Neural cell (in vitro differentiated cells): ENCODE measurements around the gene C1QTNF1. TPM values are rescaled to one million over a fixed set of nuclear protein-coding genes. Genes with fewer than 3 reads are reported as not detected.

Experiments
- H2AFZ ChIP-seq: fragments of 200-600, 300-800 bp; sonication (generic), shearing (Covaris generic); 2 replicates; pipeline ENCODE4 v1.6.0; 2014; ENCODE audit warnings: low read depth, mild to moderate bottlenecking, antibody characterized with exemption, low read length, moderate library complexity
- H3F3A ChIP-seq: fragments of 200-600 bp; shearing (Covaris generic); 2 replicates; pipeline ENCODE4 v1.6.1; 2016; ENCODE audit warnings: mild to moderate bottlenecking, moderate library complexity, mixed read lengths, antibody characterized with exemption, low read length; ENCODE audit not compliant: insufficient read depth, poor library complexity, severe bottlenecking
- H3K27ac ChIP-seq: fragments of 200-600, 300-800 bp; sonication (generic), shearing (Covaris generic); 2 replicates; pipeline ENCODE4 v1.5.1; 2014; ENCODE audit warnings: mild to moderate bottlenecking, low read length, moderate library complexity
- H3K27me3 ChIP-seq: fragments of 300-800, 200-600 bp; sonication (generic), shearing (Covaris generic); 2 replicates; pipeline ENCODE4 v1.6.0; 2014; ENCODE audit warnings: mild to moderate bottlenecking, low read depth, low read length, moderate library complexity; ENCODE audit not compliant: insufficient read depth
- H3K36me3 ChIP-seq: fragments of 300-800, 200-600 bp; sonication (generic), shearing (Covaris generic); 2 replicates; pipeline ENCODE4 v1.5.1; 2014; ENCODE audit warnings: mild to moderate bottlenecking, antibody characterized with exemption, low read length, moderate library complexity; ENCODE audit not compliant: insufficient read depth
- H3K4me2 ChIP-seq: fragments of 300-800, 200-600 bp; sonication (generic), shearing (Covaris generic); 2 replicates; pipeline ENCODE4 v1.6.0; 2014; ENCODE audit warnings: mild to moderate bottlenecking, low read length
- H3K4me3 ChIP-seq: fragments of 300-800, 200-600 bp; sonication (generic), shearing (Covaris generic); 2 replicates; pipeline ENCODE4 v1.5.1; 2014; ENCODE audit warnings: mild to moderate bottlenecking, low read length, moderate library complexity
- H3K79me2 ChIP-seq: fragments of 200-600 bp; shearing (Covaris generic); replicated peaks from 2 replicates; pipeline ENCODE4 v1.6.0; 2014; ENCODE audit warnings: mild to moderate bottlenecking, low read length, moderate library complexity; ENCODE audit not compliant: insufficient read depth
- H3K9ac ChIP-seq: fragments of 300-800, 200-600 bp; sonication (generic), shearing (Covaris generic); 2 replicates; pipeline ENCODE4 v1.6.1; 2016; ENCODE audit warnings: mild to moderate bottlenecking, low read length, mixed read lengths
- H3K9me2 ChIP-seq: fragments of 200-600 bp; shearing (Covaris generic); 2 replicates; pipeline ENCODE4 v1.6.1; 2016; ENCODE audit warnings: mild to moderate bottlenecking, low read length, mixed read lengths; ENCODE audit not compliant: insufficient read depth
- H3K9me3 ChIP-seq: fragments of 200-600, 300-800 bp; sonication (generic), shearing (Covaris generic); 2 replicates; pipeline ENCODE4 v1.6.1; 2016; ENCODE audit warnings: mild to moderate bottlenecking, mixed run types, low read length, moderate library complexity, mixed read lengths
- H4K20me1 ChIP-seq: fragments of 200-600 bp; shearing (Covaris generic); 2 replicates; pipeline ENCODE4 v1.6.1; 2016; ENCODE audit warnings: mild to moderate bottlenecking, mixed run types; ENCODE audit not compliant: insufficient read depth
- CTCF ChIP-seq: fragments of 450-650 bp; IDR thresholded peaks from 2 replicates; pipeline ENCODE4 v1.5.1; 2014; ENCODE audit warnings: antibody characterized with exemption, mild to moderate bottlenecking, moderate library complexity; ENCODE audit not compliant: poor library complexity, severe bottlenecking
- EP300 ChIP-seq: fragments of 450-650 bp; conservative IDR thresholded peaks from 2 replicates; pipeline ENCODE4 v1.6.1; 2014; ENCODE audit warnings: antibody characterized with exemption, mild to moderate bottlenecking, moderate library complexity; ENCODE audit not compliant: poor library complexity, severe bottlenecking
- EZH2 ChIP-seq: fragments of 200-600, 300-800 bp; shearing (Covaris generic), sonication (generic); IDR thresholded peaks from 2 replicates; pipeline ENCODE4 v1.6.1; 2014; ENCODE audit warnings: antibody characterized with exemption, low read length, borderline replicate concordance, mild to moderate bottlenecking; ENCODE audit not compliant: insufficient read depth, poor library complexity, severe bottlenecking
- MXI1 ChIP-seq: fragments of 450-650 bp; conservative IDR thresholded peaks from 2 replicates; pipeline ENCODE4 v1.6.1; 2014; ENCODE audit warnings: antibody characterized with exemption, mild to moderate bottlenecking; ENCODE audit not compliant: poor library complexity, severe bottlenecking
- POLR2AphosphoS5 ChIP-seq: IDR thresholded peaks from 2 replicates; pipeline ENCODE4 v1.6.1; 2012
- RAD21 ChIP-seq: fragments of 450-650 bp; conservative IDR thresholded peaks from 2 replicates; pipeline ENCODE4 v1.6.1; 2014; ENCODE audit warnings: antibody characterized with exemption, mild to moderate bottlenecking, moderate library complexity
- REST ChIP-seq: IDR thresholded peaks from 2 replicates; pipeline ENCODE4 v1.6.1; 2012; ENCODE audit warnings: borderline replicate concordance
- SMC3 ChIP-seq: fragments of 450-650 bp; conservative IDR thresholded peaks from 2 replicates; pipeline ENCODE4 v1.6.1; 2014; ENCODE audit warnings: antibody characterized with exemption, mild to moderate bottlenecking, moderate library complexity; ENCODE audit not compliant: poor library complexity
- TAF1 ChIP-seq: IDR thresholded peaks from 2 replicates; pipeline ENCODE4 v1.6.1; 2012; ENCODE audit warnings: low read depth
- polyA plus RNA-seq: library from polyadenylated mRNA; depleted of rRNA; stranded (reverse); fragments of >200 nt; gene quantifications from 2 replicates; pipeline ENCODE4 v1.2.3, GENCODE V29; 2014

C1QTNF1 gene
- polyA plus RNA-seq, 1 donor from 2014 or later: 0.16 TPM

GRCh38 chr17:79089720-79090442 is 65.9 kb downstream of the C1QTNF1 start:
- Histone ChIP-seq H3K9ac (no peak overlapping the region), H2AFZ (no peak overlapping the region), H3K4me2 (no peak overlapping the region), H3K27ac (no peak overlapping the region), H3K79me2 (no peaks in the 10 kb centered on the region), H3K4me3 (no peak overlapping the region), H3K9me3 (no peaks in the 10 kb centered on the region), H4K20me1 (no peaks in the 10 kb centered on the region), H3K9me2 (no peaks in the 10 kb centered on the region), H3K36me3 (no peaks in the 10 kb centered on the region), H3K27me3 (no peaks in the 10 kb centered on the region), H3F3A (no peaks in the 10 kb centered on the region)
- TF ChIP-seq EZH2: no peak
- TF ChIP-seq EP300: no peak
- TF ChIP-seq MXI1: no peak
- no peak for TF ChIP-seq REST
- TF ChIP-seq CTCF: no peak
- TF ChIP-seq SMC3: no peak
- TF ChIP-seq POLR2AphosphoS5: no peak
- TF ChIP-seq RAD21: no peak
- no peak for TF ChIP-seq TAF1

- Histone ChIP-seq H3K4me2 (no peak overlapping the region), H3F3A (no peaks in the 10 kb centered on the region), H3K27ac (no peak overlapping the region), H3K9me2 (no peaks in the 10 kb centered on the region), H4K20me1 (no peaks in the 10 kb centered on the region), H3K79me2 (no peaks in the 10 kb centered on the region), H3K9me3 (no peaks in the 10 kb centered on the region), H3K36me3 (no peaks in the 10 kb centered on the region), H3K4me3 (no peak overlapping the region), H3K27me3 (no peaks in the 10 kb centered on the region), H3K9ac (no peak overlapping the region), H2AFZ (no peak overlapping the region)
- TF ChIP-seq RAD21: no peak
- TF ChIP-seq MXI1: no peak
- no peak for TF ChIP-seq EP300
- TF ChIP-seq SMC3: no peak
- TF ChIP-seq CTCF: no peak
- TF ChIP-seq REST: no peak
- no peak for TF ChIP-seq EZH2
- TF ChIP-seq TAF1: no peak
Observed at GRCh38 chr17:79090443-79091225, 66.7 kb downstream of the C1QTNF1 start.
